ENCODE measurements around the gene SRMS. TPM values are rescaled to one million over a fixed set of nuclear protein-coding genes. Genes with fewer than 3 reads are reported as not detected.

Gene SRMS
- polyA plus RNA-seq, 1 donor from 2014 or later: not detected

- no peak for TF ChIP-seq SMC3 (conservative IDR thresholded peaks at IDR 0.05; ENCODE audit: poor library complexity)
- TF ChIP-seq RAD21 (conservative IDR thresholded peaks at IDR 0.05): no peak
- no peak for TF ChIP-seq MXI1 (conservative IDR thresholded peaks at IDR 0.05; ENCODE audit: poor library complexity, severe bottlenecking)
- no peak for TF ChIP-seq TAF1 (IDR thresholded peaks at IDR 0.05; ENCODE audit: low read depth)
- no peak for TF ChIP-seq EZH2 (IDR thresholded peaks at IDR 0.05; ENCODE audit: borderline replicate concordance, insufficient read depth, low read length, poor library complexity, severe bottlenecking)
- TF ChIP-seq POLR2AphosphoS5 (IDR thresholded peaks at IDR 0.05): no peak
- no peak for TF ChIP-seq CTCF (IDR thresholded peaks at IDR 0.05; ENCODE audit: poor library complexity, severe bottlenecking)
- no peak for TF ChIP-seq REST (IDR thresholded peaks at IDR 0.05; ENCODE audit: borderline replicate concordance)
- no peak for TF ChIP-seq EP300 (conservative IDR thresholded peaks at IDR 0.05; ENCODE audit: poor library complexity, severe bottlenecking)
- H3K4me3 ChIP-seq (ENCODE audit: low read length): no peak overlapping the region
These were observed 40.4 kb upstream of the SRMS start for GRCh38 chr20:63587776-63588591.

GRCh38 chr20:63587256-63587655, 39.7 kb upstream of the SRMS start:
- Histone ChIP-seq H3K9me3 (ENCODE audit: low read length) (no peaks in the 10 kb centered on the region), H3F3A (ENCODE audit: insufficient read depth, low read length, poor library complexity, severe bottlenecking) (no peaks in the 10 kb centered on the region), H3K36me3 (ENCODE audit: insufficient read depth, low read length) (no peaks in the 10 kb centered on the region), H2AFZ (ENCODE audit: low read depth, low read length) (no peak overlapping the region), H3K9me2 (ENCODE audit: insufficient read depth, low read length) (no peaks in the 10 kb centered on the region), H3K9ac (ENCODE audit: low read length) (no peak overlapping the region), H3K4me3 (ENCODE audit: low read length) (no peak overlapping the region), H3K27me3 (ENCODE audit: insufficient read depth, low read depth, low read length) (no peaks in the 10 kb centered on the region), H3K27ac (ENCODE audit: low read length) (no peak overlapping the region), H3K79me2 (replicated peaks; ENCODE audit: insufficient read depth, low read length) (no peaks in the 10 kb centered on the region), H3K4me2 (ENCODE audit: low read length) (no peak overlapping the region), H4K20me1 (ENCODE audit: insufficient read depth) (no peaks in the 10 kb centered on the region)
- TF ChIP-seq EZH2 (IDR thresholded peaks at IDR 0.05; ENCODE audit: borderline replicate concordance, insufficient read depth, low read length, poor library complexity, severe bottlenecking) (no peak), TAF1 (IDR thresholded peaks at IDR 0.05; ENCODE audit: low read depth) (no peak), RAD21 (conservative IDR thresholded peaks at IDR 0.05) (no peak), CTCF (IDR thresholded peaks at IDR 0.05; ENCODE audit: poor library complexity, severe bottlenecking) (no peak), SMC3 (conservative IDR thresholded peaks at IDR 0.05; ENCODE audit: poor library complexity) (no peak), REST (IDR thresholded peaks at IDR 0.05; ENCODE audit: borderline replicate concordance) (no peak), EP300 (conservative IDR thresholded peaks at IDR 0.05; ENCODE audit: poor library complexity, severe bottlenecking) (no peak), MXI1 (conservative IDR thresholded peaks at IDR 0.05; ENCODE audit: poor library complexity, severe bottlenecking) (no peak), POLR2AphosphoS5 (IDR thresholded peaks at IDR 0.05) (no peak)

More at GRCh38 chr20:63587776-63588591, 40.4 kb upstream of the SRMS start:
- no peaks in the 10 kb centered on the region for H4K20me1 ChIP-seq (ENCODE audit: insufficient read depth)
- no peaks in the 10 kb centered on the region for H3F3A ChIP-seq (ENCODE audit: insufficient read depth, low read length, poor library complexity, severe bottlenecking)
- H3K27me3 ChIP-seq (ENCODE audit: insufficient read depth, low read depth, low read length): no peaks in the 10 kb centered on the region
- no peaks in the 10 kb centered on the region for H3K9me3 ChIP-seq (ENCODE audit: low read length)
- H3K4me2 ChIP-seq (ENCODE audit: low read length): no peak overlapping the region
- no peaks in the 10 kb centered on the region for H3K79me2 ChIP-seq (replicated peaks; ENCODE audit: insufficient read depth, low read length)
- no peaks in the 10 kb centered on the region for H3K9me2 ChIP-seq (ENCODE audit: insufficient read depth, low read length)
- no peaks in the 10 kb centered on the region for H3K36me3 ChIP-seq (ENCODE audit: insufficient read depth, low read length)
- no peak overlapping the region for H2AFZ ChIP-seq (ENCODE audit: low read depth, low read length)
- no peak overlapping the region for H3K27ac ChIP-seq (ENCODE audit: low read length)
- no peak overlapping the region for H3K9ac ChIP-seq (ENCODE audit: low read length)

Data from neural cell (in vitro differentiated cells).